Medulla oblongata (tissue), 1 donor: ENCODE measurements around the gene SNRPF.
A peak's percentile ranks its signal among the peaks of the same experiment; 100 is the strongest.

Source experiments
- DNase-seq: peaks from one replicate; pipeline ENCODE4 v3.0.0-alpha.2; 2015; ENCODE audit errors: extremely low spot score

Gene SNRPF

GRCh38 chr12:95859344-95859816, 628 bp downstream of the SNRPF start:
- peak; percentile 9 for DNase-seq

DNA sequence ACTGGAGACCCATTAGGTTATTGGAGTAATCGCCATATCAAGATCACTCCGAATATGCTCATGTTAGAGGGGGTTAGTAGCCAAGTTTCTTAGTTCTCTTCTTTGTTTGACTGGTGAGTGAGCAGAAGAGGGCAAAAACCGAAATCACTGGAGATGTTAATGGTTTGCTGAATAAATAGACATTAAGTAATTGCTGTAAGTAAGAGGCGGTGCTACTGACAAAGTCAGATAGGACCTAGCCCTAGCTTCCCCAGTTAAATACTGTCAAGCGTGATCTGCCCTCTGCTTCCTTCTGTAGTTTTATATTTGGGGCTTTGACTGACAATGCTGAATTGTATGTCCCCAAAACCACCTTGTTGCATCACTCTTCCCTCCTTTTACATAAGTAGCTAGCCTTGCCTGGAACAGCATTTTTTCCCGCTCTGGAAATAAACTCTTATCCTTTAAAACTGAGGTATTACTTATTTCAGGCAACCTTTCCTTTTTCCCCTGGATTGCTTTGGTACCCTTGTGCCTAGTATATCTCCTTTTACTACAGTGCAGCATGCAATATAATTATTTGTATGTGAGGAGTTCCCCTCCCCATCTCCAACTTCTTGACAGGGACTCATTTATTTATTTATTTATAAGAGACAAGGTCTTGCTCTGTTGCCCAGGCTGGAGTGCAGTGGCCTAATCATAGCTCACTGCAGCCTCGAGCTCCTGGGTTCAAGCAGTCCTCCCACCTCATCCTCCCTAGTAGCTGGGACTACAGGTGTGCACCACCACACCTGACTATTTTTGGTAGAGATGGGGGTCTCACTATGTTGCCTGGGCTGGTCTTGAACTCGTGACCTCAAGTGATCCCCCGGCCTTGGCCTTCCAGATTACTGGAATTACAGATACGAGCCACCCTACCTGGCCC, 1.4 kb downstream of the SNRPF start:
- DNase-seq, result no peak

DNA sequence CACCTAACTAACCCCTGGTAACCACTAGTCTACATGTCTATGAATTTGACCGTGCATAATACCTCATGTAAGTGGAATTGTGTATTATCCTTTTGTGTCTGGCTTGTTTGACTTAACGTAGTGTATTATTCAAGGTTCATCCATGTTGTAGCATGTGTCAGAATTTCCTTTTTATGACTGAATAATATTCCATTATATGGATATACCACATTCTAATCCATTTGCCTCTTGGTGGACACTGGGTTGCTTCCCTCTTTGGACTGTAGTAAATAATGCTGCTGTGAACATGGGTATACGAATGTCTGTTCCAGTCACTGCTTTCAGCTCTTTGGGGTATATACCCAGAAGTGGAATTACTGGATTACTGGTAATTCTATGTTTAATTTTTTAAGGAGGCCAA, 3.3 kb downstream of the SNRPF start:
- no peak for DNase-seq

DNA sequence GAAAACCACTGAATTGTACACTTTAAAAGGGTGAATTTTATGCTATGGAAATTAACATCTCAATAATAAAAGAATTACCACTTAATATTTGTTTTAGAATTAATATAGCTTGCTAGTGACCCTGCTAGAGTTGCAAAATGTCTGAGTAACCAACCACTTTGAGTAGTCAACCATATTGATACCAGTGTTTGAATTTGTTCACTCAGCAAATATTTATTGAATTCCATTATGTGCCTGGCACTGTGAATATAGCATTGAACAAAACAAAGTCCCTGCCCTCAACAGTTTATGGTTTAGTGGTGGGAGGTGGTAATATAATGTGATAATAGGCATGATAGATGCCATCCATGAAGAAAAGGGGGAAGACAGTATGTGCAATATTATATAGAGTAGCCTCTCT, 4.6 kb downstream of the SNRPF start:
- DNase-seq, result no peak

DNA sequence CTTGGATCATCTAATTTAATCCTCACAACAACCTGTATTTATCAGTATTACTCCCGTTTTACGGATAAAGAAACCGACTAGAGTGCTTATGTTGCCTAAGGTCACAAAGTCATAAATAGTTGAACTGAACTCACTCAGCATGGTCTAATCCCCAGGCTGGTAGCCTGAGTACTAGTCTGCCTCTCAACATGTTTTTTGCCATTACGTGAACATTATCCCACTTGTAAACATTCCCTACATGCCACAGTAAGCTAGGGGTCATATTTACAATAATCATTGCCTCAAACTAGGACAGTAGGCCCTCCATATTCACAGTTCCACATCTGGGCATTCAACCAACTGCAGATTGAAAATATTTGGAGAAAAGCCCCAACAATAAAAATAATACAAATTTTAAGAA, 12.1 kb downstream of the SNRPF start:
- no peak for DNase-seq

DNA sequence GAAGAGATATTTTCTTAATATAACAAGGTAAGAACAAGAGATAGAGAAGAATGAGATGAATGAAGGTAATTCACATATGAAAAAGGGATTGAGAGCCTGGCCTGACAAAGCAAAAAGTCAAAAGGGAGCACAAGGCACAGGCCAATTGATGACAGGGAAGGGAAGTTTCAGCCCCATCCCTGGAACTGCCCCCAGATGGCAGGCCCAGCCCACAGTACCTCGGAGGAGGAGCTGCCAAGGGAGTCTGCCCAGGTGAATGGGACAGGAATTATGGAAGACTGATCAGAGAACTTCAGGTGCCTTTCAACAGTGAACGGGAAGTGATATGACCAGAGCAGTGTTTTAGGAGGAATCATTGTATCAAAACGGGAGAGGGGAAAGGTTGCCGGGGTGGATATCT, 15.7 kb downstream of the SNRPF start:
- no peak for DNase-seq

GRCh38 chr12:95877622-95878021, 18.9 kb downstream of the SNRPF start:
- no peak for DNase-seq

DNA sequence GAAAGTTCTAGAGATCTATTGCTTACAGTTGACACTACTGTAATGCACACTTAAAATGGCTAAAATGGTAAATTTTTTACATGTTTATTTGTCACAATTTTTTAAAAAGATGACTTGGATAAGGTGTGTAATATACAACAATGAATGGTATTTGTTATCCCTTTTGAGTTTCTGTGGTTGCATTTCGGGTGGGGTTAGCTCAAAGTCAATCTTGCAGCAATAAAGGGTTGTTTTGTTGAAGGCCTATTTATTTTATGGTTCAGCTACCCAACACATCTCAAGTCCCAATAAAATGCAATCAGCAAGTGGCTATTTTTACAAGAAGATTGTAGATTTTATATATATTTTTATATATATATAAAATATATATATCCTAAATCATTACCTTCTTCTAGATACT, 22.1 kb downstream of the SNRPF start:
- DNase-seq, result no peak

- no peak for DNase-seq
Measured at GRCh38 chr12:95881331-95881955, 22.7 kb downstream of the SNRPF start.

DNA sequence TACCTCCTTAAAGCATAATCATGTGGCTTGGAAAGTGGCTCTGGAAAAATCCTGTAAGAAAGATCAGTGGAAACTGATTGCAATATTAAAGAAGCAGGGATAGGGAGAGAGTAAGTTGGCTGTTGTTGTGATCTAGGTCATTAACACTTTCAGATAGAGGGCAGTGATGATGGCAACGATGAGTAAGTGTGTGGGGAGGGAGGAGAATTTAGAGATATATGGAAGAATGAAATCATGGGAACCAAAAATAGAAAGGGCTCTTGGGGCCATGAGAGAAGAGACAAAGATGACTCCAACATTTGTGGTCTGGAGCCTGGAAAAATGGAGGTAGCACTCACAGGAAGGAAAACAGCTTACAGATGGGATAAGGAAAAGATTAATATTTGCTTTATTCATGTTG, 23.3 kb downstream of the SNRPF start:
- no peak for DNase-seq

- DNase-seq, result no peak
Measured at GRCh38 chr12:95882873-95883272, 24.1 kb downstream of the SNRPF start.

- no peak for DNase-seq
Measured at GRCh38 chr12:95884998-95885397, 26.2 kb downstream of the SNRPF start.

GRCh38 chr12:95887311-95887710, 28.6 kb downstream of the SNRPF start:
- DNase-seq, result no peak

DNA sequence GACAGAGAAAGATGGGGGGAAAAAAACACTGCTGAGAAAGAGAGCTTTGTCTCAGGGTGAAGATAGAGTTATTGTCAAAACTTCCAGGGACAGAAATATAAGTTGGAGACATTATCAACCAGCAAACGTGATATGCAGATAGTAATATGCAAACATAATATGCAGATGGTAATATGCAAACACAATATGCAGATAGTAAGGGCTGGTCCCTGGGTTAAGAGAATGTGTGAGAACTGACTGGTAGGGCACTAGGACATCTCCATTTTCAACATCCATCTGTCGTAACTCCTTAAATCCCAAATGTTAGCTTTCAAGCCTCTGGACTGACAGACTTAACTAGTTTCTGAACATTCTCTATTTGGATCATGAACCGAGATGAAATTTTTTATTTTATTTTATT, 32.2 kb downstream of the SNRPF start:
- DNase-seq, result no peak

- no peak for DNase-seq
Measured at GRCh38 chr12:95896846-95897245, 38.1 kb downstream of the SNRPF start.

DNA sequence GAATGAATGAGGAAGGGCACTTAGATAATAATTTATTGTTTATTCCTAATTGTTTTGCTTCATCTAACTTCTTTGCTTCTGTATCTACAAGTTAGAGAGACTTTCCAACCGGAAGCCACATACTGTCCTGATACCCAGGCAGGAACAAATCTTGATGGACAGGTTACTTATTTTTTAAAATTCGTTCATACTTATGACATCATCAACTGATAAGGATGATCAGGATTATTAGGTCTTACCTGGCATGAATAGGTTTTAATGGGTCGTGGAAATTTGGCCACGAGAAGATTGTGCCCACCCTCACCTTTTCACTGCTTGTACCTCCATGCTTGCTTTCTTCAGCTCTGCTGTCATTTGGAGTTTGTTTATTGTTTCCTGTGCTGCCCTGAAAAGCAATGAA, 39.3 kb downstream of the SNRPF start:
- DNase-seq, result no peak

GRCh38 chr12:95908573-95908972, 49.8 kb downstream of the SNRPF start:
- DNase-seq, result no peak

GRCh38 chr12:95909871-95910270, 51.1 kb downstream of the SNRPF start:
- DNase-seq, result no peak
